HepG2 (cell line): ENCODE results near the gene KATNB1. TPM values are rescaled to one million over a fixed set of nuclear protein-coding genes. Genes with fewer than 3 reads are reported as not detected.

Experiments used
- ATAC-seq: fragments of 200-7000 bp; cut with Tn5 transposase; 3 replicates; pipeline ENCODE4 v1.9.1; 2020; ENCODE audit warnings: mild to moderate bottlenecking, moderate library complexity
- BruUV-seq: library from RNA; stranded (reverse); fragments of 400-500 nt; replicated peaks from 2 replicates; lab custom pipeline; 2021; lab: Mats Ljungman, UMichigan
- CTCF ChIA-PET: fragments of 300-600 bp; formaldehyde crosslinking; extraction: SDS; loops from one replicate; lab custom pipeline; 2021; ENCODE audit warnings: low total read pairs, inconsistent platforms, low intra/inter-chr PET ratio; lab: Yijun Ruan, JAX
- POLR2A ChIA-PET: fragments of 350-600 bp; sonication (Branson Sonifier 250); formaldehyde crosslinking; loops from one replicate; lab custom pipeline; 2020; ENCODE audit warnings: antibody characterized with exemption, inconsistent platforms; lab: Yijun Ruan, JAX
- DNase-seq: peaks from one replicate; pipeline ENCODE4 v3.0.0-alpha.2; 2015; ENCODE audit warnings: low spot score
- FAIRE-seq: peaks from 3 replicates; lab custom pipeline; 2011; peaks lifted over from hg19 to GRCh38; lab: Jason Lieb, UNC
- H2AFZ ChIP-seq: one replicate; pipeline ENCODE4 v1.6.1; 2011; ENCODE audit warnings: low read length, inconsistent platforms
- H3K27ac ChIP-seq: fragments of 300-600 bp; 3 replicates; pipeline ENCODE4 v1.8.0; 2011; ENCODE audit warnings: mixed run types, mild to moderate bottlenecking, mixed read lengths, low read length, inconsistent platforms; ENCODE audit not compliant: insufficient read depth; ENCODE audit errors: extremely low read length
- H3K27me3 ChIP-seq, 2 experiments: fragments of 200-600 bp in 1 of 2; 2 replicates in 1 of 2; 3 replicates in 1 of 2; pipeline versions ENCODE4 v1.6.0 to v1.8.0; 2011; ENCODE audit warnings: low read length in 2 of 2, mild to moderate bottlenecking in 2 of 2, moderate library complexity in 2 of 2, inconsistent platforms in 1 of 2; ENCODE audit not compliant: insufficient read depth in 2 of 2, control insufficient read depth in 1 of 2
- H3K36me3 ChIP-seq, 2 experiments: fragments of 200-600 bp in 1 of 2; replicated peaks in 1 of 2; 2 replicates in 1 of 2; 3 replicates in 1 of 2; pipeline versions ENCODE4 v1.5.1 to v1.8.0; 2011; ENCODE audit warnings: low read length in 2 of 2, inconsistent platforms in 1 of 2; ENCODE audit not compliant: insufficient read depth in 2 of 2, control insufficient read depth in 1 of 2
- H3K4me1 ChIP-seq: 2 replicates; pipeline ENCODE4 v1.5.1; 2012; ENCODE audit warnings: low read length, inconsistent platforms; ENCODE audit not compliant: insufficient read depth
- H3K4me2 ChIP-seq: 2 replicates; pipeline ENCODE4 v1.6.0; 2011; ENCODE audit warnings: low read depth, low read length, inconsistent platforms
- H3K4me3 ChIP-seq, 3 experiments: fragments of 200-600 bp in 1 of 3; sonication (generic), shearing (Covaris generic) in 1 of 3; replicated peaks in 1 of 3; 2 replicates each; pipeline ENCODE4 v1.5.1; 2011 to 2016; ENCODE audit warnings: low read length in 3 of 3, inconsistent platforms in 2 of 3, low read depth in 2 of 3, mild to moderate bottlenecking in 2 of 3, control low read depth in 1 of 3, mixed read lengths in 1 of 3; ENCODE audit not compliant: insufficient read depth in 1 of 3
- H3K79me2 ChIP-seq: one replicate; pipeline ENCODE4 v1.6.1; 2011; ENCODE audit warnings: low read length, inconsistent platforms; ENCODE audit not compliant: insufficient read depth
- H3K9ac ChIP-seq: 2 replicates; pipeline ENCODE4 v1.6.0; 2011; ENCODE audit warnings: mild to moderate bottlenecking, low read depth, low read length, inconsistent platforms; ENCODE audit not compliant: insufficient read depth
- H3K9me3 ChIP-seq: 2 replicates; pipeline ENCODE4 v1.5.1; 2012; ENCODE audit warnings: mild to moderate bottlenecking, low read length
- H4K20me1 ChIP-seq: 2 replicates; pipeline ENCODE4 v1.6.0; 2011; ENCODE audit warnings: inconsistent platforms, mild to moderate bottlenecking, low read length, moderate library complexity; ENCODE audit not compliant: insufficient read depth
- CBX5 ChIP-seq: sonication (generic); formaldehyde crosslinking; IDR thresholded peaks from 2 replicates; pipeline ENCODE4 v1.4.0; 2020; ENCODE audit warnings: missing genetic modification reagents, borderline replicate concordance
- JARID2 ChIP-seq: sonication (generic); formaldehyde crosslinking; IDR thresholded peaks from 2 replicates; pipeline ENCODE4 v1.8.1; 2023; ENCODE audit warnings: missing genetic modification reagents, inconsistent platforms; ENCODE audit not compliant: insufficient replicate concordance
- JUN ChIP-seq: sonication (generic); formaldehyde crosslinking; IDR thresholded peaks from 2 replicates; pipeline ENCODE4 v1.4.0; 2020; ENCODE audit warnings: mild to moderate bottlenecking, missing genetic modification reagents
- KDM1A ChIP-seq: IDR thresholded peaks from 2 replicates; pipeline ENCODE4 v1.6.1; 2016; ENCODE audit warnings: missing compliant biosample characterization
- KLF11 ChIP-seq: IDR thresholded peaks from 2 replicates; pipeline ENCODE4 v1.6.1; 2016; ENCODE audit warnings: missing compliant biosample characterization
- MAZ ChIP-seq, 2 experiments: sonication (generic) in 1 of 2; formaldehyde crosslinking in 1 of 2; IDR thresholded peaks; 2 replicates each; pipeline versions ENCODE4 v1.5.0 to v1.6.1; 2012 to 2020; ENCODE audit warnings: low read depth in 2 of 2, mild to moderate bottlenecking in 2 of 2, borderline replicate concordance in 1 of 2, improper control_type of control experiment in 1 of 2, low read length in 1 of 2, missing genetic modification reagents in 1 of 2, moderate library complexity in 1 of 2
- NKX3-1 ChIP-seq: sonication (generic); formaldehyde crosslinking; IDR thresholded peaks from 2 replicates; pipeline ENCODE4 v1.5.0; 2020; ENCODE audit warnings: missing genetic modification reagents
- PRDM4 ChIP-seq: sonication (generic); formaldehyde crosslinking; IDR thresholded peaks from 2 replicates; pipeline ENCODE4 v1.9.0; 2021; ENCODE audit warnings: missing genetic modification reagents, borderline replicate concordance
- SALL2 ChIP-seq: sonication (generic); formaldehyde crosslinking; IDR thresholded peaks from 2 replicates; pipeline ENCODE4 v1.8.1; 2023; ENCODE audit warnings: mild to moderate bottlenecking, missing genetic modification reagents, inconsistent platforms
- SIX4 ChIP-seq: sonication (generic); formaldehyde crosslinking; IDR thresholded peaks from 2 replicates; pipeline ENCODE4 v1.4.0; 2020; ENCODE audit warnings: missing genetic modification reagents
- TCF7 ChIP-seq: sonication (generic); IDR thresholded peaks from 2 replicates; pipeline ENCODE4 v1.6.1; 2016; ENCODE audit warnings: antibody characterized with exemption, low read depth
- ZNF660 ChIP-seq: sonication (generic); formaldehyde crosslinking; IDR thresholded peaks from 2 replicates; pipeline ENCODE4 v1.5.1; 2020; ENCODE audit warnings: mild to moderate bottlenecking, low read depth, missing genetic modification reagents, borderline replicate concordance
- ZNF709 ChIP-seq: sonication (generic); formaldehyde crosslinking; IDR thresholded peaks from 2 replicates; pipeline ENCODE4 v1.5.0; 2020; ENCODE audit warnings: mild to moderate bottlenecking, missing genetic modification reagents
- WGBS: methylation state at CpG from one replicate; pipeline ENCODE4 v1.1.6; 2017; ENCODE audit warnings: low lambda C conversion rate; 5-methylcytosine and 5-hydroxymethylcytosine counted together
- in situ Hi-C: cut with HindIII; loops from 2 replicates; pipeline ENCODE4 v1.10.0; 2017; ENCODE audit warnings: low pct_unique_long_range_greater_than_20kb; ENCODE audit not compliant: extremely low pct_ligation_motif_present
- intact Hi-C: fragments of 100-400 bp; cut with micrococcal nuclease; formaldehyde crosslinking; loops from one replicate; pipeline ENCODE4 v1.10.0; 2022; ENCODE audit not compliant: unreplicated experiment
- polyA plus RNA-seq, 8 experiments: library from polyadenylated mRNA; depleted of rRNA in 3 of 8; stranded (reverse) in 7 of 8; unstranded in 1 of 8; fragments of >200 nt; fragmentation: Illumina TruSeq in 4 of 8; extraction: Trizol in 4 of 8; gene quantifications; 2 replicates each; pipeline versions ENCODE4 v1.2.1 to v1.2.3, GENCODE V29; 2011 to 2016; ENCODE audit warnings: low read depth in 4 of 8, missing spikeins in 1 of 8, mixed read lengths in 1 of 8; ENCODE audit not compliant: insufficient read depth in 1 of 8
- total RNA-seq, 5 experiments: library from RNA; depleted of rRNA; stranded (reverse); fragments of >200 nt; fragmentation: Illumina TruSeq; extraction: Trizol; gene quantifications; 2 replicates each; pipeline ENCODE4 v1.2.3, GENCODE V29; 2016; ENCODE audit warnings: low read depth in 1 of 5
- TF ChIP-seq, protein P1 (sequence below): sonication (generic); formaldehyde crosslinking; IDR thresholded peaks from 2 replicates; pipeline ENCODE4 v1.4.0; 2020; ENCODE audit warnings: missing genetic modification reagents

The KATNB1 gene
- total and polyA plus RNA-seq, 2 of the 13 experiments (the other 11 are each of a cell fraction or from before 2014, with no cell fraction given): 31.5 to 43.5 TPM

DNA sequence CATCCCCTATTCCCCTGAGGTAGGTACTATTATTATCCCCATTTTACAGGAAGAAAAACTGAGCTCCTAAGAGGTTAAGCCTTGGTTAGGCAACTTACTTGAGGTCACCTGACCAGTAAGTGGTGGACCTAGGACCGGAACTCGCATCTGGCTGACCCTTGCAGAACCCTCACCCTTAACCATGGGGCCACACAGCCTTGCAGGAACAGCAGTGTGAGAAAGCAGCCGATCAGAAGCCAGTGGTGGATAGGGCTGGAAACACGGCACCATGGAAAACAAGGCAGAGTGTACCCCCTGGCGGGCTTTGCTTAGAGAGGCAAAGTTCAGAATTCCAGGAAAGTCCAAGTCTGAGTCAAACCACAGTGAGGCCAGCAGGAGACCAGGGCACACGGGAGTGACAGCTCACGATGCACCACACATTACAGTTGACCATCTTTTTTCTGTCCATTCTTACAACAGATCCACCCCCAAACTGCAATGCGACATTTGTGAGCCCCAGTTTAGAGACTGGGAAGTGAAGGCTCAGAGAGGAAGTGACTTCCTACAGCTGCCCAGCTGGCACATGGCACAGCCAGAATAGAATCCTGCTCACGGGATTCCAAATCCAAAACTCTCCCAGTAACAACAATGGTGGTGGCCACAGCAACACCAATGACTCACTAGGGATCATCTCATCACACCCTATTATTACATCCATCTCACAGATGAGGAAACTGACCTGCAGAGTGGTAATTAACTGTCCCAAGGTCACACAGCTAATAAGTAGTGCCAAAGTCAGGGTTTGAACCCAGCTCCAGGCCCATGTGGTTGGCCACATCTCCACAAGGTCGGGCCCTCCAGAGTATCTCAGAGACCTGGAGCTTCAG is 46.4 kb downstream of the KATNB1 start:
- no peaks in the 10 kb centered on the region for H4K20me1 ChIP-seq
- H3K36me3 ChIP-seq: peaks cover 4 to 7% of the 10 kb centered on the region in 2 experiments; a peak in 4 of 5 replicates
- ChIA-PET POLR2A (interaction anchor here (0.6 to 8.1 kb wide), 28 partner anchors 8 to 243 kb away, joined by 3 to 141 read pairs (median 4); partner anchors contain the start of genes KATNB1, KIFC3, USB1 and ZNF319), CTCF (interaction anchor here (0.6 to 1.6 kb wide), 7 partner anchors 16 to 133 kb away, joined by 3 to 17 read pairs (median 3); no protein-coding TSS in a partner anchor)
- no TSS peak for BruUV-seq
- peaks cover 3% of the 10 kb centered on the region for H3K79me2 ChIP-seq
- H3K4me3 ChIP-seq: peak overlapping the region in 1 of 3 experiments; percentile 38; a peak in 3 of 6 replicates
- WGBS: 7% methylated on average over 9 of the region's 10 CpGs
- peak overlapping the region; percentile 81 for H3K27ac ChIP-seq
- H3K9me3 ChIP-seq: no peaks in the 10 kb centered on the region
- peaks cover 53% of the 10 kb centered on the region for H3K4me1 ChIP-seq
- DNase-seq: peak; percentile 94
- H3K9ac ChIP-seq: peak overlapping the region; percentile 21; the same call in 1 of the 2 replicates
- H2AFZ ChIP-seq: no peak overlapping the region
- ATAC-seq: peak; percentile 90
- peak; percentile 94 for FAIRE-seq
- no peaks in the 10 kb centered on the region for H3K27me3 ChIP-seq
- intact Hi-C loops (loop anchor here (1.0 to 5.0 kb wide), 5 partner anchors 15 to 80 kb away; no protein-coding TSS in a partner anchor), in situ Hi-C loops (no loop called here)
- peak overlapping the region; percentile 64 for H3K4me2 ChIP-seq
- peak; percentile 100 for TF ChIP-seq KDM1A (CRISPR knock-in tag)
- peak; percentile 15; the same call in 1 of the 2 replicates for TF ChIP-seq ZNF709 (CRISPR knock-in tag)
- no peak for TF ChIP-seq NKX3-1
- TF ChIP-seq TCF7: 0 out of 2 replicates have a peak, but pooled peaks have one; percentile 12
- TF ChIP-seq CBX5 (CRISPR knock-in tag): peak; percentile 74; the same call in 1 of the 2 replicates
- TF ChIP-seq, protein P1, sequence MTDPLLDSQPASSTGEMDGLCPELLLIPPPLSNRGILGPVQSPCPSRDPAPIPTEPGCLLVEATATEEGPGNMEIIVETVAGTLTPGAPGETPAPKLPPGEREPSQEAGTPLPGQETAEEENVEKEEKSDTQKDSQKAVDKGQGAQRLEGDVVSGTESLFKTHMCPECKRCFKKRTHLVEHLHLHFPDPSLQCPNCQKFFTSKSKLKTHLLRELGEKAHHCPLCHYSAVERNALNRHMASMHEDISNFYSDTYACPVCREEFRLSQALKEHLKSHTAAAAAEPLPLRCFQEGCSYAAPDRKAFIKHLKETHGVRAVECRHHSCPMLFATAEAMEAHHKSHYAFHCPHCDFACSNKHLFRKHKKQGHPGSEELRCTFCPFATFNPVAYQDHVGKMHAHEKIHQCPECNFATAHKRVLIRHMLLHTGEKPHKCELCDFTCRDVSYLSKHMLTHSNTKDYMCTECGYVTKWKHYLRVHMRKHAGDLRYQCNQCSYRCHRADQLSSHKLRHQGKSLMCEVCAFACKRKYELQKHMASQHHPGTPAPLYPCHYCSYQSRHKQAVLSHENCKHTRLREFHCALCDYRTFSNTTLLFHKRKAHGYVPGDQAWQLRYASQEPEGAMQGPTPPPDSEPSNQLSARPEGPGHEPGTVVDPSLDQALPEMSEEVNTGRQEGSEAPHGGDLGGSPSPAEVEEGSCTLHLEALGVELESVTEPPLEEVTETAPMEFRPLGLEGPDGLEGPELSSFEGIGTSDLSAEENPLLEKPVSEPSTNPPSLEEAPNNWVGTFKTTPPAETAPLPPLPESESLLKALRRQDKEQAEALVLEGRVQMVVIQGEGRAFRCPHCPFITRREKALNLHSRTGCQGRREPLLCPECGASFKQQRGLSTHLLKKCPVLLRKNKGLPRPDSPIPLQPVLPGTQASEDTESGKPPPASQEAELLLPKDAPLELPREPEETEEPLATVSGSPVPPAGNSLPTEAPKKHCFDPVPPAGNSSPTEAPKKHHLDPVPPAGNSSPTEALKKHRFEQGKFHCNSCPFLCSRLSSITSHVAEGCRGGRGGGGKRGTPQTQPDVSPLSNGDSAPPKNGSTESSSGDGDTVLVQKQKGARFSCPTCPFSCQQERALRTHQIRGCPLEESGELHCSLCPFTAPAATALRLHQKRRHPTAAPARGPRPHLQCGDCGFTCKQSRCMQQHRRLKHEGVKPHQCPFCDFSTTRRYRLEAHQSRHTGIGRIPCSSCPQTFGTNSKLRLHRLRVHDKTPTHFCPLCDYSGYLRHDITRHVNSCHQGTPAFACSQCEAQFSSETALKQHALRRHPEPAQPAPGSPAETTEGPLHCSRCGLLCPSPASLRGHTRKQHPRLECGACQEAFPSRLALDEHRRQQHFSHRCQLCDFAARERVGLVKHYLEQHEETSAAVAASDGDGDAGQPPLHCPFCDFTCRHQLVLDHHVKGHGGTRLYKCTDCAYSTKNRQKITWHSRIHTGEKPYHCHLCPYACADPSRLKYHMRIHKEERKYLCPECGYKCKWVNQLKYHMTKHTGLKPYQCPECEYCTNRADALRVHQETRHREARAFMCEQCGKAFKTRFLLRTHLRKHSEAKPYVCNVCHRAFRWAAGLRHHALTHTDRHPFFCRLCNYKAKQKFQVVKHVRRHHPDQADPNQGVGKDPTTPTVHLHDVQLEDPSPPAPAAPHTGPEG (CRISPR knock-in tag): no peak; the same call in 1 of the 2 replicates
- TF ChIP-seq JARID2 (CRISPR knock-in tag): no peak
- 0 out of 2 replicates have a peak, but pooled peaks have one; percentile 45 for TF ChIP-seq SIX4
- no peak for TF ChIP-seq ZNF660 (CRISPR knock-in tag)
- TF ChIP-seq SALL2 (CRISPR knock-in tag): 0 out of 2 replicates have a peak, but pooled peaks have one; percentile 32
- TF ChIP-seq PRDM4 (CRISPR knock-in tag): no peak
- TF ChIP-seq JUN (CRISPR knock-in tag): peak; percentile 88
- TF ChIP-seq MAZ (IDR thresholded peaks at IDR 0.05; ENCODE audit: borderline replicate concordance, low read depth, low read length): no peak
- TF ChIP-seq MAZ (CRISPR knock-in tag; IDR thresholded peaks at IDR 0.05; ENCODE audit: low read depth): 0 out of 2 replicates have a peak, but pooled peaks have one; percentile 46
- no peak for TF ChIP-seq KLF11 (CRISPR knock-in tag)
